ENCODE data around the gene FBXL7. TPM values are rescaled to one million over a fixed set of nuclear protein-coding genes. Genes with fewer than 3 reads are reported as not detected.

FBXL7 gene
- total and polyA plus RNA-seq, 4 donors, result 1.9 to 15.5 (median 6.6) TPM

- H3K36me3 ChIP-seq (ENCODE audit: control insufficient read depth in 4 of 4, insufficient read depth in 4 of 4, low read length in 4 of 4), result no peaks in the 10 kb centered on the region
- no peak overlapping the region for H3K9ac ChIP-seq (ENCODE audit: insufficient read depth in 1 of 2, low read length in 2 of 2)
- H3K4me3 ChIP-seq, result no peak overlapping the region
- ATAC-seq (ENCODE audit: insufficient read depth, low FRiP score) (no peak), DNase-seq (no peak)
- no peak overlapping the region for H3K27ac ChIP-seq (ENCODE audit: low read depth in 1 of 2, low read length in 1 of 2)
- no peak for TF ChIP-seq CTCF (IDR thresholded peaks at IDR 0.05; ENCODE audit: control extremely low read depth, extremely low read depth)
- WGBS, 2 donors, result 80 to 81% methylated on average over 4 of the region's 4 CpGs
- H3K27me3 ChIP-seq (ENCODE audit: control insufficient read depth in 3 of 3, insufficient read depth in 3 of 3, low read length in 2 of 3), result no peaks in the 10 kb centered on the region
- no peaks in the 10 kb centered on the region for H3K9me3 ChIP-seq (ENCODE audit: control insufficient read depth in 4 of 4, insufficient read depth in 3 of 4, low read length in 3 of 4)
- H3K4me1 ChIP-seq (ENCODE audit: control insufficient read depth in 5 of 5, insufficient read depth in 5 of 5, low read length in 5 of 5), result peaks cover 2 to 33% (median 9%) of the 10 kb centered on the region in 5 donors
Measured at GRCh38 chr5:15789642-15790041, 289.7 kb downstream of the FBXL7 start.

GRCh38 chr5:15790446-15791018, 290.6 kb downstream of the FBXL7 start:
- peaks cover 2 to 35% (median 15%) of the 10 kb centered on the region in 5 donors for H3K4me1 ChIP-seq (ENCODE audit: control insufficient read depth in 5 of 5, insufficient read depth in 5 of 5, low read length in 5 of 5)
- H3K9me3 ChIP-seq (ENCODE audit: control insufficient read depth in 4 of 4, insufficient read depth in 3 of 4, low read length in 3 of 4), result no peaks in the 10 kb centered on the region
- TF ChIP-seq CTCF (IDR thresholded peaks at IDR 0.05; ENCODE audit: control extremely low read depth, extremely low read depth), result no peak
- 66 to 81% methylated on average over 4 of the region's 4 CpGs for WGBS, 2 donors
- ATAC-seq (ENCODE audit: insufficient read depth, low FRiP score) (no peak), DNase-seq (no peak)
- no peak overlapping the region for H3K4me3 ChIP-seq
- H3K27me3 ChIP-seq (ENCODE audit: control insufficient read depth in 3 of 3, insufficient read depth in 3 of 3, low read length in 2 of 3), result no peaks in the 10 kb centered on the region
- H3K9ac ChIP-seq (ENCODE audit: insufficient read depth in 1 of 2, low read length in 2 of 2), result no peak overlapping the region
- no peaks in the 10 kb centered on the region for H3K36me3 ChIP-seq (ENCODE audit: control insufficient read depth in 4 of 4, insufficient read depth in 4 of 4, low read length in 4 of 4)
- no peak overlapping the region for H3K27ac ChIP-seq (ENCODE audit: low read depth in 1 of 2, low read length in 1 of 2)

- no peak for TF ChIP-seq CTCF (IDR thresholded peaks at IDR 0.05; ENCODE audit: control extremely low read depth, extremely low read depth)
Measured at GRCh38 chr5:15791274-15791673, 291.3 kb downstream of the FBXL7 start.

GRCh38 chr5:15791859-15792258, 291.9 kb downstream of the FBXL7 start:
- no peak overlapping the region for H3K9ac ChIP-seq (ENCODE audit: insufficient read depth in 1 of 2, low read length in 2 of 2)
- no peaks in the 10 kb centered on the region for H3K27me3 ChIP-seq (ENCODE audit: control insufficient read depth in 3 of 3, insufficient read depth in 3 of 3, low read length in 2 of 3)
- no peak for TF ChIP-seq CTCF (IDR thresholded peaks at IDR 0.05; ENCODE audit: control extremely low read depth, extremely low read depth)
- H3K9me3 ChIP-seq (ENCODE audit: control insufficient read depth in 4 of 4, insufficient read depth in 3 of 4, low read length in 3 of 4), result no peaks in the 10 kb centered on the region
- no peak overlapping the region for H3K27ac ChIP-seq (ENCODE audit: low read depth in 1 of 2, low read length in 1 of 2)
- no peak for DNase-seq
- H3K4me3 ChIP-seq, result no peak overlapping the region
- H3K4me1 ChIP-seq (ENCODE audit: control insufficient read depth in 5 of 5, insufficient read depth in 5 of 5, low read length in 5 of 5), result peaks cover 2 to 32% (median 15%) of the 10 kb centered on the region in 5 donors
- no peaks in the 10 kb centered on the region for H3K36me3 ChIP-seq (ENCODE audit: control insufficient read depth in 4 of 4, insufficient read depth in 4 of 4, low read length in 4 of 4)
- WGBS, 2 donors, result 83 to 88% methylated on average over 3 of the region's 3 CpGs
- no peak for ATAC-seq (ENCODE audit: insufficient read depth, low FRiP score)

More at GRCh38 chr5:15791274-15791673, 291.3 kb downstream of the FBXL7 start:
- 42 to 56% methylated on average over 3 of the region's 3 CpGs for WGBS, 2 donors
- H3K27ac ChIP-seq (ENCODE audit: low read depth in 1 of 2, low read length in 1 of 2), result no peak overlapping the region
- DNase-seq (peak in 1 of 3 donors; percentile 30), ATAC-seq (ENCODE audit: insufficient read depth, low FRiP score) (no peak)
- no peaks in the 10 kb centered on the region for H3K27me3 ChIP-seq (ENCODE audit: control insufficient read depth in 3 of 3, insufficient read depth in 3 of 3, low read length in 2 of 3)
- no peaks in the 10 kb centered on the region for H3K9me3 ChIP-seq (ENCODE audit: control insufficient read depth in 4 of 4, insufficient read depth in 3 of 4, low read length in 3 of 4)
- H3K9ac ChIP-seq (ENCODE audit: insufficient read depth in 1 of 2, low read length in 2 of 2), result no peak overlapping the region
- H3K4me1 ChIP-seq (ENCODE audit: control insufficient read depth in 5 of 5, insufficient read depth in 5 of 5, low read length in 5 of 5), result peaks cover 2 to 35% (median 15%) of the 10 kb centered on the region in 5 donors
- H3K4me3 ChIP-seq, result no peak overlapping the region
- no peaks in the 10 kb centered on the region for H3K36me3 ChIP-seq (ENCODE audit: control insufficient read depth in 4 of 4, insufficient read depth in 4 of 4, low read length in 4 of 4)
